ACC112 (cell line): ENCODE measurements around the gene TBC1D9.

Source experiments
- H2AFZ ChIP-seq: fragments of 200-600 bp; sonication (generic); one replicate; pipeline ENCODE4 v1.6.0; 2017; ENCODE audit warnings: antibody characterized with exemption, low read length; ENCODE audit not compliant: unreplicated experiment
- H3K27ac ChIP-seq: fragments of 200-600 bp; sonication (generic); 2 replicates; pipeline ENCODE4 v1.5.1; 2014; ENCODE audit warnings: low read depth, mild to moderate bottlenecking, antibody characterized with exemption, low read length, moderate library complexity
- H3K27me3 ChIP-seq: fragments of 200-600 bp; sonication (generic); 2 replicates; pipeline ENCODE4 v1.6.1; 2014; ENCODE audit warnings: mild to moderate bottlenecking, antibody characterized with exemption, low read length, moderate library complexity, mixed read lengths; ENCODE audit not compliant: insufficient read depth
- H3K36me3 ChIP-seq: fragments of 200-600 bp; sonication (generic); 2 replicates; pipeline ENCODE4 v1.6.1; 2016; ENCODE audit warnings: mild to moderate bottlenecking, antibody characterized with exemption, low read length, moderate library complexity, mixed read lengths; ENCODE audit not compliant: insufficient read depth
- H3K4me1 ChIP-seq: fragments of 200-600 bp; sonication (generic); one replicate; pipeline ENCODE4 v1.6.1; 2016; ENCODE audit warnings: low read length, mixed read lengths; ENCODE audit not compliant: insufficient read depth, unreplicated experiment, control insufficient read depth
- H3K4me3 ChIP-seq: fragments of 200-600 bp; sonication (generic); 2 replicates; pipeline ENCODE4 v1.5.1; 2014; ENCODE audit warnings: mild to moderate bottlenecking, low read depth, low read length
- H3K79me2 ChIP-seq: fragments of 200-600 bp; sonication (generic); one replicate; pipeline ENCODE4 v1.6.0; 2016; ENCODE audit warnings: low read length; ENCODE audit not compliant: control insufficient read depth, unreplicated experiment, insufficient read depth

TBC1D9 gene

GRCh38 chr4:140777894-140778293, 21.7 kb upstream of the TBC1D9 start:
- H3K4me1 ChIP-seq: peaks cover 5% of the 10 kb centered on the region
- peaks cover 4% of the 10 kb centered on the region; the same call in 1 of the 2 replicates for H3K27me3 ChIP-seq
- H2AFZ ChIP-seq: no peak overlapping the region
- no peaks in the 10 kb centered on the region for H3K36me3 ChIP-seq
- no peaks in the 10 kb centered on the region for H3K79me2 ChIP-seq
- H3K4me3 ChIP-seq: no peak overlapping the region
- H3K27ac ChIP-seq: no peak overlapping the region

GRCh38 chr4:140777386-140777785, 21.2 kb upstream of the TBC1D9 start:
- H3K27ac ChIP-seq: no peak overlapping the region
- H3K4me1 ChIP-seq: peaks cover 5% of the 10 kb centered on the region
- peaks cover 4% of the 10 kb centered on the region; the same call in 1 of the 2 replicates for H3K27me3 ChIP-seq
- H3K79me2 ChIP-seq: no peaks in the 10 kb centered on the region
- H3K4me3 ChIP-seq: no peak overlapping the region
- no peaks in the 10 kb centered on the region for H3K36me3 ChIP-seq
- no peak overlapping the region for H2AFZ ChIP-seq

- no peak overlapping the region for H3K4me3 ChIP-seq
- no peaks in the 10 kb centered on the region for H3K79me2 ChIP-seq
- H3K4me1 ChIP-seq: peaks cover 4% of the 10 kb centered on the region
- no peak overlapping the region for H2AFZ ChIP-seq
- H3K27ac ChIP-seq: no peak overlapping the region
- no peaks in the 10 kb centered on the region for H3K36me3 ChIP-seq
- peaks cover 4% of the 10 kb centered on the region; the same call in 1 of the 2 replicates for H3K27me3 ChIP-seq
Measured at GRCh38 chr4:140776556-140776955, 20.4 kb upstream of the TBC1D9 start.

- Histone ChIP-seq H3K4me1 (no peaks in the 10 kb centered on the region), H3K79me2 (no peaks in the 10 kb centered on the region), H2AFZ (no peak overlapping the region), H3K27me3 (peaks cover 4% of the 10 kb centered on the region; the same call in 1 of the 2 replicates), H3K36me3 (no peaks in the 10 kb centered on the region), H3K4me3 (no peak overlapping the region), H3K27ac (no peak overlapping the region)
Measured at GRCh38 chr4:140774956-140775355, 18.8 kb upstream of the TBC1D9 start.

GRCh38 chr4:140774510-140774909, 18.3 kb upstream of the TBC1D9 start:
- H3K27ac ChIP-seq: no peak overlapping the region
- no peaks in the 10 kb centered on the region for H3K79me2 ChIP-seq
- no peak overlapping the region for H3K4me3 ChIP-seq
- peaks cover 4% of the 10 kb centered on the region; the same call in 1 of the 2 replicates for H3K27me3 ChIP-seq
- H2AFZ ChIP-seq: no peak overlapping the region
- no peaks in the 10 kb centered on the region for H3K36me3 ChIP-seq
- H3K4me1 ChIP-seq: no peaks in the 10 kb centered on the region

- Histone ChIP-seq H3K79me2 (no peaks in the 10 kb centered on the region), H3K4me1 (no peaks in the 10 kb centered on the region), H3K27ac (no peak overlapping the region), H2AFZ (no peak overlapping the region), H3K27me3 (no peaks in the 10 kb centered on the region), H3K36me3 (no peaks in the 10 kb centered on the region), H3K4me3 (no peak overlapping the region)
Measured at GRCh38 chr4:140769209-140769608, 13.0 kb upstream of the TBC1D9 start.

GRCh38 chr4:140764785-140765392, 8.7 kb upstream of the TBC1D9 start:
- H3K36me3 ChIP-seq: no peaks in the 10 kb centered on the region
- H3K27ac ChIP-seq: no peak overlapping the region
- H3K4me1 ChIP-seq: no peaks in the 10 kb centered on the region
- H3K4me3 ChIP-seq: no peak overlapping the region
- H2AFZ ChIP-seq: no peak overlapping the region
- no peaks in the 10 kb centered on the region for H3K79me2 ChIP-seq
- no peaks in the 10 kb centered on the region for H3K27me3 ChIP-seq

- Histone ChIP-seq H2AFZ (no peak overlapping the region), H3K4me3 (no peak overlapping the region), H3K27me3 (no peaks in the 10 kb centered on the region), H3K4me1 (no peaks in the 10 kb centered on the region), H3K27ac (no peak overlapping the region), H3K36me3 (no peaks in the 10 kb centered on the region), H3K79me2 (no peaks in the 10 kb centered on the region)
Measured at GRCh38 chr4:140762202-140762601, 6.0 kb upstream of the TBC1D9 start.

GRCh38 chr4:140757232-140757630, 1.0 kb upstream of the TBC1D9 start:
- peaks cover 10% of the 10 kb centered on the region for H3K4me1 ChIP-seq
- peaks cover 3% of the 10 kb centered on the region; the same call in 1 of the 2 replicates for H3K36me3 ChIP-seq
- H2AFZ ChIP-seq: peak overlapping the region; percentile 86
- H3K27me3 ChIP-seq: no peaks in the 10 kb centered on the region
- peak overlapping the region; percentile 92 for H3K4me3 ChIP-seq
- H3K27ac ChIP-seq: peak overlapping the region; percentile 60
- H3K79me2 ChIP-seq: peaks cover 28% of the 10 kb centered on the region

- Histone ChIP-seq H3K4me3 (peak overlapping the region; percentile 92), H3K79me2 (peaks cover 40% of the 10 kb centered on the region), H3K27ac (peak overlapping the region; percentile 60), H3K36me3 (peaks cover 5% of the 10 kb centered on the region; the same call in 1 of the 2 replicates), H3K4me1 (peaks cover 10% of the 10 kb centered on the region), H3K27me3 (no peaks in the 10 kb centered on the region), H2AFZ (peak overlapping the region; percentile 86)
Measured at GRCh38 chr4:140755774-140756318, 339 bp downstream of the TBC1D9 start.
